Thoracic aorta (tissue), 2 donors: ENCODE results near the gene CCDC182. TPM values are rescaled to one million over a fixed set of nuclear protein-coding genes. Genes with fewer than 3 reads are reported as not detected.

ENCODE experiments used
- ATAC-seq: fragments of 150-250 bp; one replicate; pipeline ENCODE4 v1.8.0; 2017; ENCODE audit warnings: low read depth; ENCODE audit not compliant: insufficient number of reproducible peaks, low FRiP score
- DNase-seq: peaks from one replicate; pipeline ENCODE4 v3.0.0-alpha.2; 2020; ENCODE audit warnings: low spot score
- H3K27ac ChIP-seq, 2 donors: fragments of 200-600 bp; sonication (generic); 1 replicate in 1 of 2; 2 replicates in 1 of 2; pipeline ENCODE4 v1.5.1; 2016; ENCODE audit warnings: mild to moderate bottlenecking in 2 of 2, moderate library complexity in 2 of 2
- H3K27me3 ChIP-seq: fragments of 200-600 bp; sonication (generic); replicated peaks from 2 replicates; pipeline ENCODE4 v1.6.0; 2016; ENCODE audit warnings: mild to moderate bottlenecking; ENCODE audit not compliant: insufficient read depth
- H3K36me3 ChIP-seq: fragments of 200-600 bp; sonication (generic); one replicate; pipeline ENCODE4 v1.5.1; 2016
- H3K4me1 ChIP-seq, 2 donors: fragments of 200-600 bp; sonication (generic); 1 replicate in 1 of 2; 2 replicates in 1 of 2; pipeline versions ENCODE4 v1.5.1 to v1.6.0; 2016; ENCODE audit warnings: low read depth in 2 of 2, mild to moderate bottlenecking in 1 of 2; ENCODE audit not compliant: control insufficient read depth in 1 of 2
- H3K4me3 ChIP-seq: fragments of 200-600 bp; sonication (generic); 2 replicates; pipeline ENCODE4 v1.5.1; 2016; ENCODE audit warnings: mild to moderate bottlenecking
- H3K9me3 ChIP-seq: fragments of 200-600 bp; sonication (generic); 2 replicates; pipeline ENCODE4 v1.5.1; 2016
- total RNA-seq, 2 donors: library from RNA; depleted of rRNA; stranded (reverse); fragments of >200 nt; gene quantifications; one replicate each; pipeline versions ENCODE4 v1.1.0 to v1.2.3, GENCODE V29; 2016
- TF ChIP-seq, protein P1 (sequence below): fragments of 200-600 bp; sonication (generic); IDR thresholded peaks from one replicate; pipeline ENCODE4 v1.5.1; 2019; ENCODE audit warnings: antibody characterized with exemption

CCDC182 gene
- total RNA-seq, 2 donors from 2014 or later, result not detected

DNA sequence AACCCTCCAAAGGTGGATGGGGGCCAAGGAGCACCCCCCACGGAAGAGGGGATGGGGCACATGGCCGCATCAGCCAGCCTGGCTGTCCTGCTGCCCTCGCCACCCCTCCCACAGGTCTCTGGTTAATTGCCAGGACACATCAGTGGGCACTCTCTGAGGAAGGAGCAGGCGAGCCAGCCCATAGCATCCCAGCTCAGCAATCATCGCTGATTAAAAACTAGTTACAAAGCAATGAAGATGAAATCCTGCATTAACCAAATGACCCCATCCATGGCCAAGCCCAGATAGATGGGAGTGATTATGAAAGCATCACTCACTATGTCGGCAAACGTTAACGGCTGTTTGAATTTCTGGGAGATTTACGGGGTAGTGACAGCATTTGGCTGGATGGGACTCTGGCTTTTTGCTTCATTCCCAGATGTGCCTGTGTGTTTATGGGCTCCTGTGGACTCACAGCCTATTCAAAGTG is 45.3 kb downstream of the CCDC182 start:
- H3K4me3 ChIP-seq, result no peak overlapping the region
- DNase-seq (no peak), ATAC-seq (no peak)
- H3K36me3 ChIP-seq, result no peaks in the 10 kb centered on the region
- TF ChIP-seq, protein P1, sequence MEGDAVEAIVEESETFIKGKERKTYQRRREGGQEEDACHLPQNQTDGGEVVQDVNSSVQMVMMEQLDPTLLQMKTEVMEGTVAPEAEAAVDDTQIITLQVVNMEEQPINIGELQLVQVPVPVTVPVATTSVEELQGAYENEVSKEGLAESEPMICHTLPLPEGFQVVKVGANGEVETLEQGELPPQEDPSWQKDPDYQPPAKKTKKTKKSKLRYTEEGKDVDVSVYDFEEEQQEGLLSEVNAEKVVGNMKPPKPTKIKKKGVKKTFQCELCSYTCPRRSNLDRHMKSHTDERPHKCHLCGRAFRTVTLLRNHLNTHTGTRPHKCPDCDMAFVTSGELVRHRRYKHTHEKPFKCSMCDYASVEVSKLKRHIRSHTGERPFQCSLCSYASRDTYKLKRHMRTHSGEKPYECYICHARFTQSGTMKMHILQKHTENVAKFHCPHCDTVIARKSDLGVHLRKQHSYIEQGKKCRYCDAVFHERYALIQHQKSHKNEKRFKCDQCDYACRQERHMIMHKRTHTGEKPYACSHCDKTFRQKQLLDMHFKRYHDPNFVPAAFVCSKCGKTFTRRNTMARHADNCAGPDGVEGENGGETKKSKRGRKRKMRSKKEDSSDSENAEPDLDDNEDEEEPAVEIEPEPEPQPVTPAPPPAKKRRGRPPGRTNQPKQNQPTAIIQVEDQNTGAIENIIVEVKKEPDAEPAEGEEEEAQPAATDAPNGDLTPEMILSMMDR, result no peak
- no peaks in the 10 kb centered on the region for H3K27me3 ChIP-seq
- no peak overlapping the region for H3K27ac ChIP-seq
- H3K9me3 ChIP-seq, result no peaks in the 10 kb centered on the region
- H3K4me1 ChIP-seq, result no peaks in the 10 kb centered on the region

DNA sequence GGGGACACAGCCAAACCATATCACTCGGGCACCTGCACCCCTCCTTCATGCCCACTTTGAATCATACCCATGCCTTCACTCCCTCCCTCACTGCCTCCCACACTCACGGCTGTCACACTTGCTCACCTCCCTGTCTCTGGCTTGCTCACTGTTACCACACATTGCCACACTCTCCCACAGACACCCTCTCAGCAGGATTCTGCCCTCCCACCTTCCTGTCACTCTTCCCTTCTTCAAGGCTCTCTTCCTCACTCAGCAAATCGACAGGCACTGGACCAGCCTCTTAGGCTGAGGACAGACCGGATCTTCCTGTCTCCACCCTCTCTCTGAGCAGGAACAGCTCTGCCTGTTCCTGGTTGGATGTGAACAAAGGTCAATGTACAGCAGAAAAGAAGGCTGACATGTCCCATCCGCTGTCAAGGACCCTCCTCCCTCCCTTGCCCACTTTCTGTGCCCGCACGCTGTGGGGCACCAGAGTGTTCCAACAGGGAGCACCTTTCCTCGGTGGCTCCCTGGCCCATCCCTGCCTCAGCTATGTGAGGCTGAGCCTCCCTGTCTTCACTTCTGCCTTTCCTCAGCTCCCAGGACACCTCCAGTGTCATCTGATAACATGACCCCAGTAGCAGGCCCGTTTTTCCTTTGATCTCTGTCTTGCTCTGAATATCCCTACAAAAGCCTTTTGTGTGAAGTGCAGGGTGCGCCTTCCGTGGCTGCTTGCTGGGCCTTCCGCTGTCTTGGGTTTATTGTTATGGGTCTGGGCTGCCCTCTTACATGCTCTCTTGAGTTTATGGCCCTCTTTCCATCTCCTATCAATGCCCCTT is 47.0 kb downstream of the CCDC182 start:
- H3K27ac ChIP-seq, result no peak overlapping the region
- no peaks in the 10 kb centered on the region for H3K9me3 ChIP-seq
- H3K4me3 ChIP-seq, result no peak overlapping the region
- TF ChIP-seq, protein P1, result no peak
- no peaks in the 10 kb centered on the region for H3K27me3 ChIP-seq
- no peaks in the 10 kb centered on the region for H3K36me3 ChIP-seq
- DNase-seq (no peak), ATAC-seq (no peak)
- H3K4me1 ChIP-seq, result no peaks in the 10 kb centered on the region

GRCh38 chr17:57697197-57697596 is 47.9 kb downstream of the CCDC182 start:
- Histone ChIP-seq H3K9me3 (no peaks in the 10 kb centered on the region), H3K27ac (no peak overlapping the region), H3K27me3 (no peaks in the 10 kb centered on the region), H3K4me3 (no peak overlapping the region), H3K4me1 (no peaks in the 10 kb centered on the region), H3K36me3 (no peaks in the 10 kb centered on the region)
- TF ChIP-seq, protein P1, result no peak
- DNase-seq (no peak), ATAC-seq (no peak)

GRCh38 chr17:57696050-57696449 is 49.0 kb downstream of the CCDC182 start:
- DNase-seq (no peak), ATAC-seq (no peak)
- Histone ChIP-seq H3K36me3 (no peaks in the 10 kb centered on the region), H3K27ac (no peak overlapping the region), H3K4me3 (no peak overlapping the region), H3K27me3 (no peaks in the 10 kb centered on the region), H3K9me3 (no peaks in the 10 kb centered on the region), H3K4me1 (no peaks in the 10 kb centered on the region)
- TF ChIP-seq, protein P1, result no peak

Other genes starting within 250 kb of the CCDC182 start
- gene MRPS23, start 104.7 kb upstream of the CCDC182 start, total RNA-seq, result 10 to 100 TPM; 16.2 to 16.6 TPM
- gene CUEDC1, start 210.1 kb upstream of the CCDC182 start, total RNA-seq, result 10 to 100 TPM; 32.7 to 93.1 TPM
- gene VEZF1, start 243.0 kb upstream of the CCDC182 start, total RNA-seq, result 10 to 100 TPM; 68.4 to 75.5 TPM